CD4-positive, alpha-beta memory T cell (primary cell): ENCODE measurements around the gene ADGRV1. TPM values are rescaled to one million over a fixed set of nuclear protein-coding genes. Genes with fewer than 3 reads are reported as not detected.
"Not testable (repeated sequence)": the region's sequence is repeated elsewhere in the genome, so short reads cannot be mapped to it uniquely, and the experiment has no call there.

Experiments used
- CTCF ChIA-PET: fragments of 350-600 bp; sonication (Branson Sonifier 250); formaldehyde crosslinking; loops from one replicate; lab custom pipeline; 2021; ENCODE audit warnings: inconsistent platforms; ENCODE audit not compliant: partially characterized antibody; lab: Charles Lee
- POLR2A ChIA-PET: fragments of 350-600 bp; sonication (Branson Sonifier 250); formaldehyde crosslinking; loops from one replicate; lab custom pipeline; 2021; ENCODE audit not compliant: partially characterized antibody; lab: Charles Lee
- DNase-seq, 5 donors: peaks; one replicate each; pipeline versions ENCODE4 v3.0.0 to v3.0.0-alpha.2; 2020 to 2022; ENCODE audit warnings: mixed read lengths in 1 of 5
- H3K27ac ChIP-seq: one replicate; pipeline ENCODE4 v1.7.0; 2013; ENCODE audit warnings: low read depth, low read length
- H3K27me3 ChIP-seq: 2 replicates; pipeline ENCODE4 v1.7.0; 2013; ENCODE audit warnings: mild to moderate bottlenecking, low read length, moderate library complexity; ENCODE audit not compliant: insufficient read depth
- H3K36me3 ChIP-seq: 2 replicates; pipeline ENCODE4 v1.7.0; 2013; ENCODE audit warnings: mild to moderate bottlenecking, low read length, moderate library complexity; ENCODE audit not compliant: insufficient read depth
- H3K4me1 ChIP-seq: 2 replicates; pipeline ENCODE4 v1.7.0; 2013; ENCODE audit warnings: mild to moderate bottlenecking, low read length, moderate library complexity; ENCODE audit not compliant: insufficient read depth
- H3K4me3 ChIP-seq, 2 donors: one replicate each; pipeline ENCODE4 v1.7.0; 2013; ENCODE audit warnings: low read length in 2 of 2, mild to moderate bottlenecking in 1 of 2
- H3K9me3 ChIP-seq, 2 donors: one replicate each; pipeline ENCODE4 v1.7.0; 2013; ENCODE audit warnings: low read length in 2 of 2, control low read depth in 1 of 2; ENCODE audit not compliant: control insufficient read depth in 1 of 2
- H3K27ac Mint-ChIP-seq, 7 donors: one replicate each; pipeline ENCODE4 v1.8.0; 2020 to 2021; ENCODE audit warnings: mixed read lengths in 7 of 7, mild to moderate bottlenecking in 6 of 7, inconsistent platforms in 3 of 7, moderate library complexity in 3 of 7
- H3K27me3 Mint-ChIP-seq, 2 donors: one replicate each; pipeline ENCODE4 v1.8.0; 2020 to 2021; ENCODE audit warnings: mixed read lengths in 2 of 2
- H3K36me3 Mint-ChIP-seq, 2 donors: one replicate each; pipeline ENCODE4 v1.8.0; 2020 to 2021; ENCODE audit warnings: mixed read lengths in 2 of 2, inconsistent platforms in 1 of 2, mild to moderate bottlenecking in 1 of 2
- H3K4me1 Mint-ChIP-seq, 4 donors: one replicate each; pipeline ENCODE4 v1.8.0; 2020 to 2021; ENCODE audit warnings: mixed read lengths in 4 of 4, mild to moderate bottlenecking in 1 of 4
- H3K4me3 Mint-ChIP-seq, 8 donors: one replicate each; pipeline ENCODE4 v1.8.0; 2020 to 2021; ENCODE audit warnings: mixed read lengths in 8 of 8, mild to moderate bottlenecking in 7 of 8, moderate library complexity in 6 of 8, inconsistent platforms in 3 of 8
- H3K9me3 Mint-ChIP-seq, 8 donors: one replicate each; pipeline ENCODE4 v1.8.0; 2020 to 2021; ENCODE audit warnings: mixed read lengths in 8 of 8, mild to moderate bottlenecking in 5 of 8, inconsistent platforms in 3 of 8, moderate library complexity in 1 of 8
- intact Hi-C: fragments of 100-400 bp; cut with micrococcal nuclease; formaldehyde crosslinking; loops from one replicate; pipeline ENCODE4 v1.15.1; 2023
- polyA plus RNA-seq, 2 donors: library from polyadenylated mRNA; unstranded; fragments of 300-500 nt; fragmentation: Illumina TruSeq; gene quantifications; one replicate each; pipeline ENCODE4 v1.2.3, GENCODE V29; 2021
- total RNA-seq, 2 experiments: library from RNA; stranded (reverse); gene quantifications; one replicate each; pipeline ENCODE4 v1.2.3, GENCODE V29; 2021

The ADGRV1 gene
- total and polyA plus RNA-seq, 4 experiments from 2014 or later, result 0.09 to 0.22 TPM; not detected in 2

- H3K27ac Mint-ChIP-seq, H3K27me3 ChIP-seq, H3K9me3 ChIP-seq, CTCF ChIA-PET, DNase-seq, H3K4me1 Mint-ChIP-seq, H3K4me3 Mint-ChIP-seq, POLR2A ChIA-PET, H3K36me3 Mint-ChIP-seq, H3K36me3 ChIP-seq, intact Hi-C loops, H3K4me3 ChIP-seq, H3K4me1 ChIP-seq, H3K27ac ChIP-seq, H3K27me3 Mint-ChIP-seq, H3K9me3 Mint-ChIP-seq: not testable (repeated sequence)
Measured at GRCh38 chr5:90686363-90686762, 127.8 kb downstream of the ADGRV1 start.

- CTCF ChIA-PET, intact Hi-C loops: not testable (repeated sequence)
Measured at GRCh38 chr5:90687458-90687857, 128.9 kb downstream of the ADGRV1 start.

DNA sequence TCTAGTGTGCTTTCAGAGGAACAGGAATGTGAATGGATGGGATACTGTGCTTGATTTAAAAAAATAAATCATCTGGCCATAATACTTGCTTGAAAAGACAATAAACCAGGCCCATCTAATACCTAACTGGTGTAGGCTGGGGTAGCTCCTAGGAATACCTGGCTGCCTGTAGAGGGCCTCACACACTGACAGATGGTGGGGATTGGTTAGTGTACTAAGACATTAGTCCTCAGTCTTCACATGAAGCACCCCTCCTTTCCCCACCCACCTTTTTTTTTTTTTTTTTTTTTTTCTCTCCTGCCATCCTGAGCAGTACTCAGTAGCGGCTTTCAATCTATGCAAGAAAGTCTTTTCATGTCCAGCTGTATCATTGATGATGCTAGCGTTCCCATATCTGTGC is 130.5 kb downstream of the ADGRV1 start:
- H3K27ac ChIP-seq, result no peak overlapping the region
- H3K27ac Mint-ChIP-seq, result no peak overlapping the region
- H3K27me3 Mint-ChIP-seq, result no peaks in the 10 kb centered on the region
- H3K4me1 ChIP-seq, result no peaks in the 10 kb centered on the region
- H3K4me3 Mint-ChIP-seq, result no peak overlapping the region
- H3K4me1 Mint-ChIP-seq, result no peaks in the 10 kb centered on the region
- no peaks in the 10 kb centered on the region for H3K9me3 ChIP-seq
- intact Hi-C loops, result no loop called here
- ChIA-PET CTCF (no interaction called here), POLR2A (no interaction called here)
- peaks cover 0 to 8% (median 0%) of the 10 kb centered on the region in 8 donors for H3K9me3 Mint-ChIP-seq
- no peak for DNase-seq
- H3K27me3 ChIP-seq, result no peaks in the 10 kb centered on the region
- H3K36me3 Mint-ChIP-seq, result no peaks in the 10 kb centered on the region
- H3K36me3 ChIP-seq, result no peaks in the 10 kb centered on the region
- H3K4me3 ChIP-seq, result no peak overlapping the region

More at GRCh38 chr5:90687458-90687857, 128.9 kb downstream of the ADGRV1 start:
- DNase-seq, H3K27me3 Mint-ChIP-seq, POLR2A ChIA-PET, H3K4me1 ChIP-seq, H3K36me3 Mint-ChIP-seq, H3K27ac Mint-ChIP-seq, H3K4me3 ChIP-seq, H3K4me3 Mint-ChIP-seq, H3K27me3 ChIP-seq, H3K4me1 Mint-ChIP-seq, H3K36me3 ChIP-seq, H3K9me3 ChIP-seq, H3K9me3 Mint-ChIP-seq, H3K27ac ChIP-seq: not testable (repeated sequence)

GRCh38 chr5:90690307-90690706 is 131.7 kb downstream of the ADGRV1 start:
- H3K27me3 Mint-ChIP-seq, result peaks cover 0 to 2% of the 10 kb centered on the region in 2 donors
- CTCF ChIA-PET, result no interaction called here
- no peaks in the 10 kb centered on the region for H3K27me3 ChIP-seq
- H3K9me3 Mint-ChIP-seq, result peaks cover 0 to 5% (median 0%) of the 10 kb centered on the region in 8 donors
- no peaks in the 10 kb centered on the region for H3K36me3 Mint-ChIP-seq
- no peak overlapping the region for H3K4me3 ChIP-seq
- no peaks in the 10 kb centered on the region for H3K4me1 Mint-ChIP-seq
- no peak for DNase-seq
- intact Hi-C loops, result no loop called here
- H3K9me3 ChIP-seq, result no peaks in the 10 kb centered on the region
- H3K36me3 ChIP-seq, result no peaks in the 10 kb centered on the region
- no peak overlapping the region for H3K4me3 Mint-ChIP-seq
- H3K27ac ChIP-seq, result no peak overlapping the region
- no peaks in the 10 kb centered on the region for H3K4me1 ChIP-seq
- POLR2A ChIA-PET, result no interaction called here
- H3K27ac Mint-ChIP-seq, result no peak overlapping the region

DNA sequence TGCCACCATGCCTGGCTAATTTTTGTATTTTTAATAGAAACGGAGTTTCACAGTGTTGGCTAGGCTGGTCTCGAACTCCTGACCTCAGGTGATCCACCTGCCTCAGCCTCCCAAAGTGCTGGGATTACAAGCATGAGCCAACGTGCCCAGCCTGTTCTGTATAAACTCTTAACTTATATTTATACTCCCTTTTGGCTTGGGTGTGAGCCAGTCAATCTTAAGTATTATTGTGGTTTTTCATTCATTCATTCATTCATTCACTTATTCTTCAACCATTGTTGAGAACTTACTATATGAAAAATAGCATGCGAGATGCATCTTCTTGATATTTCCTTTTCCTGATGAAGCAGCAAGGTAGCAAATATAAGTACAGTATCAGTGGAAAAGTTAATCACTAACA is 132.9 kb downstream of the ADGRV1 start:
- no peaks in the 10 kb centered on the region for H3K36me3 Mint-ChIP-seq
- H3K27me3 Mint-ChIP-seq, result peaks cover 0 to 2% of the 10 kb centered on the region in 2 donors
- POLR2A ChIA-PET, result no interaction called here
- no peak for DNase-seq
- no peak overlapping the region for H3K27ac Mint-ChIP-seq
- intact Hi-C loops, result no loop called here
- no peaks in the 10 kb centered on the region for H3K9me3 ChIP-seq
- H3K27ac ChIP-seq, result no peak overlapping the region
- H3K36me3 ChIP-seq, result no peaks in the 10 kb centered on the region
- peaks cover 0 to 3% (median 0%) of the 10 kb centered on the region in 8 donors for H3K9me3 Mint-ChIP-seq
- CTCF ChIA-PET, result no interaction called here
- H3K4me3 ChIP-seq, result no peak overlapping the region
- no peaks in the 10 kb centered on the region for H3K4me1 ChIP-seq
- H3K4me1 Mint-ChIP-seq, result no peaks in the 10 kb centered on the region
- H3K4me3 Mint-ChIP-seq, result no peak overlapping the region
- no peaks in the 10 kb centered on the region for H3K27me3 ChIP-seq

DNA sequence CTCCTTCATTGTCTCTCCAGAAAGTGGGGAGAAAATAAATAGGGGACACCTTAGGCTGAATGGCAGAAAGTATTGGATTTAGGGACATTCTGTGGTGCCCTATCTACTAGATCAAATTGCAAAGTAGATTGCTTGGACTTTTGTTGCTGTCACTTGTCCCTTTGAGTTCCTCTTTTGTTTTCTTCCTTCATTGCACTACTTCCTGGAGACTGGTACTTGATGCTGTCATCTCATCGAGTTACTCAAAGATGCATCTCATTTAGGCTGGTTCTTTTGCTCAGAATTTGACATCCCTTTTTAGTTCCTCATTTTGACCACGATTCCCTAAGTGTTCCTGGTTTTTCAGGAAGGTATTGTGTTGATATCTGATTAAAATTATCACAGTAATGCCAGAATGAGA is 137.6 kb downstream of the ADGRV1 start:
- Mint-ChIP-seq H3K4me1 (no peaks in the 10 kb centered on the region), H3K9me3 (no peaks in the 10 kb centered on the region), H3K27ac (no peak overlapping the region), H3K4me3 (no peak overlapping the region), H3K36me3 (no peaks in the 10 kb centered on the region), H3K27me3 (peaks cover 2% of the 10 kb centered on the region in 2 donors)
- H3K36me3 ChIP-seq, result no peaks in the 10 kb centered on the region
- H3K9me3 ChIP-seq, result no peaks in the 10 kb centered on the region
- CTCF ChIA-PET, result no interaction called here
- POLR2A ChIA-PET, result no interaction called here
- no peak for DNase-seq
- H3K27ac ChIP-seq, result no peak overlapping the region
- intact Hi-C loops, result no loop called here
- H3K27me3 ChIP-seq, result no peaks in the 10 kb centered on the region
- no peaks in the 10 kb centered on the region for H3K4me1 ChIP-seq
- H3K4me3 ChIP-seq, result no peak overlapping the region

DNA sequence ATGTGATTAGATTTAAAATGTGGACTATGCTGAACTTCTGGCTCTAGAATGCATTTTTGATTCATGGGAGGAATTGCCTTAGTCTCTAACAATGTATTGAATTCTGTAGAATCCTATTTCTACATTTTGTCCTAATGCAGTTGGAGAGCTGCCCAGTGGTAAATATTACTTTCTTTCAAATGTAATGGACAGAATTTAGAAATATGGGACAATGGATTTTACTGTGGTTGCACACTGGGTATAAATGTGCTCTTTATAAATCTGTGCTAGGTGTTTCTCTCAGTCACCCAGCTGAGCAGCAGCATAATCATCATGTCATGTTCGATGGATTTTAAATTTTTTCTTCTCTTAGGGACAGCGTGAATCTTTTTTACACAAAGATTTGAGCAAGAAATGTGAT is 141.7 kb downstream of the ADGRV1 start:
- H3K27ac ChIP-seq, result no peak overlapping the region
- no peaks in the 10 kb centered on the region for H3K4me1 ChIP-seq
- peaks cover 4 to 7% of the 10 kb centered on the region in 2 donors for H3K27me3 Mint-ChIP-seq
- no peaks in the 10 kb centered on the region for H3K36me3 Mint-ChIP-seq
- POLR2A ChIA-PET, result no interaction called here
- H3K27ac Mint-ChIP-seq, result no peak overlapping the region
- no peaks in the 10 kb centered on the region for H3K9me3 Mint-ChIP-seq
- DNase-seq, result no peak
- CTCF ChIA-PET, result no interaction called here
- H3K27me3 ChIP-seq, result no peaks in the 10 kb centered on the region
- no peaks in the 10 kb centered on the region for H3K4me1 Mint-ChIP-seq
- no peak overlapping the region for H3K4me3 ChIP-seq
- H3K4me3 Mint-ChIP-seq, result no peak overlapping the region
- no peaks in the 10 kb centered on the region for H3K36me3 ChIP-seq
- intact Hi-C loops, result no loop called here
- no peaks in the 10 kb centered on the region for H3K9me3 ChIP-seq

GRCh38 chr5:90703932-90704331 is 145.3 kb downstream of the ADGRV1 start:
- no peaks in the 10 kb centered on the region for H3K4me1 ChIP-seq
- Mint-ChIP-seq H3K9me3 (no peaks in the 10 kb centered on the region), H3K4me3 (no peak overlapping the region), H3K4me1 (no peaks in the 10 kb centered on the region), H3K27me3 (peaks cover 5 to 11% of the 10 kb centered on the region in 2 donors), H3K27ac (no peak overlapping the region), H3K36me3 (no peaks in the 10 kb centered on the region)
- H3K27me3 ChIP-seq, result no peaks in the 10 kb centered on the region
- DNase-seq, result no peak
- no peak overlapping the region for H3K4me3 ChIP-seq
- H3K27ac ChIP-seq, result no peak overlapping the region
- H3K9me3 ChIP-seq, result no peaks in the 10 kb centered on the region
- no peaks in the 10 kb centered on the region for H3K36me3 ChIP-seq
- intact Hi-C loops, result no loop called here
- ChIA-PET CTCF (no interaction called here), POLR2A (no interaction called here)
